GM23248 (cell line): ENCODE measurements around the gene TNFSF13B.

Experiments
- EZH2 ChIP-seq: fragments of 200-600 bp; sonication (generic); IDR thresholded peaks from 2 replicates; pipeline ENCODE4 v1.6.1; 2018; ENCODE audit warnings: antibody characterized with exemption, mild to moderate bottlenecking; ENCODE audit not compliant: insufficient read depth, poor library complexity, severe bottlenecking
- EZH2phosphoT487 ChIP-seq: fragments of 200-600 bp; sonication (generic); IDR thresholded peaks from 2 replicates; pipeline ENCODE4 v1.6.1; 2018; ENCODE audit warnings: antibody characterized with exemption, moderate library complexity, mild to moderate bottlenecking, low read depth; ENCODE audit not compliant: insufficient read depth

DNA sequence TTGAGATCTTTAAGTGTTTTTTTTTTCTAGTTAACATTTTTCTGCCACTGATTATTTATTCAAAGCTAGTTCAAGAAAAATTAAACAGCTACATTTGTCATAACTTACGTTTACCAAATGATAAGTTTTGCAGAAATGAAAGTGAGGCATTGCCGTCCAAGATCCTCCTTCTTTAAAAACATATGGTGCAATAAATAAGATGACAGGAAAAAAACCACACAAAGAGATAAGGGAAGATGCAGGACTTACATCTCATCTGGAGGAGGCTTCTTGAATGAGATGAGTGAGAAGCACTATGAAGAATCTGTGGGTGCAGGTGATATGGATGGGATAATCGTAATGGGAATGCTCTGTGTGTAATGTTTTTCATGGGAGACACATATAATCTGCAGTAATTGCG is 12.4 kb downstream of the TNFSF13B start:
- no peak for TF ChIP-seq EZH2phosphoT487
- no peak for TF ChIP-seq EZH2
